ENCODE results near the gene RRAS. TPM values are rescaled to one million over a fixed set of nuclear protein-coding genes. Genes with fewer than 3 reads are reported as not detected.

RRAS gene
- total and polyA plus RNA-seq, 4 donors: 4.1 to 18.5 (median 11.1) TPM

GRCh38 chr19:49657493-49658138 lies 17.7 kb upstream of the RRAS start:
- Histone ChIP-seq H3K36me3 (ENCODE audit: control insufficient read depth in 4 of 4, insufficient read depth in 3 of 4, low read depth in 1 of 4, low read length in 3 of 4) (peaks cover 29 to 85% (median 41%) of the 10 kb centered on the region in 4 donors), H3K27ac (ENCODE audit: low read depth in 1 of 2, low read length in 2 of 2) (no peak overlapping the region), H3K9me3 (ENCODE audit: control insufficient read depth in 4 of 4, low read length in 3 of 4) (no peaks in the 10 kb centered on the region), H3K9ac (ENCODE audit: low read depth in 1 of 2, low read length in 2 of 2) (no peak overlapping the region), H3K4me3 (ENCODE audit: low read depth in 1 of 3, low read length in 3 of 3) (no peak overlapping the region), H3K4me1 (ENCODE audit: control insufficient read depth in 4 of 4, insufficient read depth in 4 of 4, low read length in 3 of 4) (no peaks in the 10 kb centered on the region), H3K27me3 (ENCODE audit: control insufficient read depth in 4 of 4, insufficient read depth in 4 of 4, low read length in 3 of 4) (no peaks in the 10 kb centered on the region)
- no peak for DNase-seq (ENCODE audit: low spot score)
- no peak for TF ChIP-seq YY1 (IDR thresholded peaks at IDR 0.05)
- WGBS: 93% methylated on average over 22 of the region's 22 CpGs

DNA sequence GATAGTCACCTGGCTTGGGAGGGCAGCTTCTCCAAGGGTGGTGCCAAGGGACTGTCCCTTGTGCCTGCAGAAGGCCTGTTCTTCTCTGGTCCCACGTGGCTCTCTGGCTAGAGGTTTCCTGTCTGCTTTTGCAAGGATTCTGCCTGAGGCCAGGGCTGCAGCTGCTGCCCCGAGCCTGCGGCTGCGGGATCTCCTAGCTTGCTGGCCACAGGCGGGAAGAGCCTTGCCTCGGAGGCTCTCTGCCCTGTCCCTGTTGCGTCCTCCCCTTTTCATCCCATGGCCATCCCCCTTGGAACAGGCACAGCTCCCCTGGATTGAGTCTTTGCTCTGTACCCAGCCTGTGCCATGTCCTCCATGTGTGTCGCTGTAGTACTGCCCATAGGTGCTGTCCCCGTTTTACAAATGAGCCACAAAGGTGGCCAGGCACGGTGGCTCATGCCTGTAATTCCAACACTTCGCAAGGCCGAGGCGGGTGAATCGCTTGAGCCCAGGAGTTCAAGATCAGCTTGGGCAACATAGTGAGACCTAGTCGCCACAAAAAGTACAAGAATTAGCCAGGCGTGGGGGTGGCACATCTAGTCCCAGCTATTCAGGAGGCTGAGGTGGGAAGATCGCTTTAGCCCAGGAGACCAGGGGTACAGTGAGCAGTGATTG lies 16.6 kb upstream of the RRAS start:
- DNase-seq (ENCODE audit: low spot score): no peak
- Histone ChIP-seq H3K27me3 (ENCODE audit: control insufficient read depth in 4 of 4, insufficient read depth in 4 of 4, low read length in 3 of 4) (no peaks in the 10 kb centered on the region), H3K4me3 (ENCODE audit: low read depth in 1 of 3, low read length in 3 of 3) (no peak overlapping the region), H3K9ac (ENCODE audit: low read depth in 1 of 2, low read length in 2 of 2) (no peak overlapping the region), H3K4me1 (ENCODE audit: control insufficient read depth in 4 of 4, insufficient read depth in 4 of 4, low read length in 3 of 4) (no peaks in the 10 kb centered on the region), H3K27ac (ENCODE audit: low read depth in 1 of 2, low read length in 2 of 2) (no peak overlapping the region), H3K36me3 (ENCODE audit: control insufficient read depth in 4 of 4, insufficient read depth in 3 of 4, low read depth in 1 of 4, low read length in 3 of 4) (peaks cover 24 to 78% (median 37%) of the 10 kb centered on the region in 4 donors), H3K9me3 (ENCODE audit: control insufficient read depth in 4 of 4, low read length in 3 of 4) (no peaks in the 10 kb centered on the region)
- TF ChIP-seq, protein P1, sequence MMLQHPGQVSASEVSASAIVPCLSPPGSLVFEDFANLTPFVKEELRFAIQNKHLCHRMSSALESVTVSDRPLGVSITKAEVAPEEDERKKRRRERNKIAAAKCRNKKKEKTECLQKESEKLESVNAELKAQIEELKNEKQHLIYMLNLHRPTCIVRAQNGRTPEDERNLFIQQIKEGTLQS (IDR thresholded peaks at IDR 0.05): no peak
- TF ChIP-seq RXRA (IDR thresholded peaks at IDR 0.05) (no peak), HNF4A (conservative IDR thresholded peaks at IDR 0.05) (no peak), MAX (IDR thresholded peaks at IDR 0.05) (no peak)
- TF ChIP-seq, protein P2, sequence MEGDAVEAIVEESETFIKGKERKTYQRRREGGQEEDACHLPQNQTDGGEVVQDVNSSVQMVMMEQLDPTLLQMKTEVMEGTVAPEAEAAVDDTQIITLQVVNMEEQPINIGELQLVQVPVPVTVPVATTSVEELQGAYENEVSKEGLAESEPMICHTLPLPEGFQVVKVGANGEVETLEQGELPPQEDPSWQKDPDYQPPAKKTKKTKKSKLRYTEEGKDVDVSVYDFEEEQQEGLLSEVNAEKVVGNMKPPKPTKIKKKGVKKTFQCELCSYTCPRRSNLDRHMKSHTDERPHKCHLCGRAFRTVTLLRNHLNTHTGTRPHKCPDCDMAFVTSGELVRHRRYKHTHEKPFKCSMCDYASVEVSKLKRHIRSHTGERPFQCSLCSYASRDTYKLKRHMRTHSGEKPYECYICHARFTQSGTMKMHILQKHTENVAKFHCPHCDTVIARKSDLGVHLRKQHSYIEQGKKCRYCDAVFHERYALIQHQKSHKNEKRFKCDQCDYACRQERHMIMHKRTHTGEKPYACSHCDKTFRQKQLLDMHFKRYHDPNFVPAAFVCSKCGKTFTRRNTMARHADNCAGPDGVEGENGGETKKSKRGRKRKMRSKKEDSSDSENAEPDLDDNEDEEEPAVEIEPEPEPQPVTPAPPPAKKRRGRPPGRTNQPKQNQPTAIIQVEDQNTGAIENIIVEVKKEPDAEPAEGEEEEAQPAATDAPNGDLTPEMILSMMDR (IDR thresholded peaks at IDR 0.05; ENCODE audit: low read depth, low read length, missing input control): no peak
- WGBS: 92% methylated on average over 17 of the region's 17 CpGs

DNA sequence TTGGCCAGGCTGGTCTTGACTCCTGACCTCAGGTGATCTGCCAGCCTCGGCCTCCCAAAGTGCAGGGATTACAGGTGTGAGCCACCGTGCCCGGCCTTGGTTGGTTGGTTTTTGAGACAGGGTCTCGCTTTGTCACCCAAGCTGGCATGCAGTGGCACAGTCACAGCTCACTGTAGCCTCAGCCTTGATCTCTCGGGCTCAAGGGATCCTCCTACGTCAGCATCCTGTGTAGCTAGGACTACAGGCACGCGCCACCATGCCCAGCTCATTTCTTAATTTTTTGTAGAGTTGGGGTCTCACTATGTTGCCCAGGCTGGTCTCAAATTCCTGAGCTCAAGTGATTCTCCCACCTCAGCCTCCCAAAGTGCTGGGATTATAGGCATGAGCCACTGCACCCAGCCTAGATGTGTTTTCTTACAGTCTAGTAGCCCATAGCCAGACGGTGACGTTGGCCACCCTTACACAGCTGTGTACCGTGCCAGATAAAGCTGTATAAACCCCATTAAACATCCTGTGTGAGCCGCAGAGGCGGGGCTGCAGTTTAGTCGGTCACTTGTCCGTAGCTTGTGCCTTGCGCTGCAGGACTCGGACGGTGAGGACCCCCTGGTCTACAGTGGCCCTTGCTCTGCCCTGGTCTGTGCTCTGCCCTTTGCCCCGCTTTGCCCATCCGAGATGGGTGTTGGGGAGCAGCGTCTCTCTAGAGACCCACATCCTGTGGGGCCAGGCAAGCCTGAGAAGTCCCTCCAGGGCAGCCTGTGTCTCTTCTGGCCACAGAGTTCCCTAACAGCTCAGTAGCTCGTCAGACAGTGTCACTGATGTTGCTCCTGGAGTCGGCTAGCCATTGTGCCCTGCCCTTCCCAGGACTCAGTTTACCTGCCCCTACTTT lies 15.9 kb upstream of the RRAS start:
- no peaks in the 10 kb centered on the region for H3K27me3 ChIP-seq (ENCODE audit: control insufficient read depth in 4 of 4, insufficient read depth in 4 of 4, low read length in 3 of 4)
- H3K9ac ChIP-seq (ENCODE audit: low read depth in 1 of 2, low read length in 2 of 2): no peak overlapping the region
- no peak for DNase-seq (ENCODE audit: low spot score)
- no peak overlapping the region for H3K4me3 ChIP-seq (ENCODE audit: low read depth in 1 of 3, low read length in 3 of 3)
- WGBS: 92% methylated on average over 23 of the region's 23 CpGs
- no peaks in the 10 kb centered on the region for H3K4me1 ChIP-seq (ENCODE audit: control insufficient read depth in 4 of 4, insufficient read depth in 4 of 4, low read length in 3 of 4)
- no peaks in the 10 kb centered on the region for H3K9me3 ChIP-seq (ENCODE audit: control insufficient read depth in 4 of 4, low read length in 3 of 4)
- no peak overlapping the region for H3K27ac ChIP-seq (ENCODE audit: low read depth in 1 of 2, low read length in 2 of 2)
- peaks cover 28 to 76% (median 40%) of the 10 kb centered on the region in 4 donors for H3K36me3 ChIP-seq (ENCODE audit: control insufficient read depth in 4 of 4, insufficient read depth in 3 of 4, low read depth in 1 of 4, low read length in 3 of 4)
- no peak for TF ChIP-seq NR2F2 (IDR thresholded peaks at IDR 0.05)
- no peak for TF ChIP-seq HNF4A (conservative IDR thresholded peaks at IDR 0.05)
- no peak for TF ChIP-seq HNF4G (IDR thresholded peaks at IDR 0.05)
- TF ChIP-seq, protein P3, sequence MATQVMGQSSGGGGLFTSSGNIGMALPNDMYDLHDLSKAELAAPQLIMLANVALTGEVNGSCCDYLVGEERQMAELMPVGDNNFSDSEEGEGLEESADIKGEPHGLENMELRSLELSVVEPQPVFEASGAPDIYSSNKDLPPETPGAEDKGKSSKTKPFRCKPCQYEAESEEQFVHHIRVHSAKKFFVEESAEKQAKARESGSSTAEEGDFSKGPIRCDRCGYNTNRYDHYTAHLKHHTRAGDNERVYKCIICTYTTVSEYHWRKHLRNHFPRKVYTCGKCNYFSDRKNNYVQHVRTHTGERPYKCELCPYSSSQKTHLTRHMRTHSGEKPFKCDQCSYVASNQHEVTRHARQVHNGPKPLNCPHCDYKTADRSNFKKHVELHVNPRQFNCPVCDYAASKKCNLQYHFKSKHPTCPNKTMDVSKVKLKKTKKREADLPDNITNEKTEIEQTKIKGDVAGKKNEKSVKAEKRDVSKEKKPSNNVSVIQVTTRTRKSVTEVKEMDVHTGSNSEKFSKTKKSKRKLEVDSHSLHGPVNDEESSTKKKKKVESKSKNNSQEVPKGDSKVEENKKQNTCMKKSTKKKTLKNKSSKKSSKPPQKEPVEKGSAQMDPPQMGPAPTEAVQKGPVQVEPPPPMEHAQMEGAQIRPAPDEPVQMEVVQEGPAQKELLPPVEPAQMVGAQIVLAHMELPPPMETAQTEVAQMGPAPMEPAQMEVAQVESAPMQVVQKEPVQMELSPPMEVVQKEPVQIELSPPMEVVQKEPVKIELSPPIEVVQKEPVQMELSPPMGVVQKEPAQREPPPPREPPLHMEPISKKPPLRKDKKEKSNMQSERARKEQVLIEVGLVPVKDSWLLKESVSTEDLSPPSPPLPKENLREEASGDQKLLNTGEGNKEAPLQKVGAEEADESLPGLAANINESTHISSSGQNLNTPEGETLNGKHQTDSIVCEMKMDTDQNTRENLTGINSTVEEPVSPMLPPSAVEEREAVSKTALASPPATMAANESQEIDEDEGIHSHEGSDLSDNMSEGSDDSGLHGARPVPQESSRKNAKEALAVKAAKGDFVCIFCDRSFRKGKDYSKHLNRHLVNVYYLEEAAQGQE (IDR thresholded peaks at IDR 0.05): no peak
- TF ChIP-seq MAX (IDR thresholded peaks at IDR 0.05): no peak
- TF ChIP-seq, protein P2 (IDR thresholded peaks at IDR 0.05; ENCODE audit: low read depth, low read length, missing input control): no peak
- TF ChIP-seq YY1 (IDR thresholded peaks at IDR 0.05): no peak
- no peak for TF ChIP-seq ZBTB33 (IDR thresholded peaks at IDR 0.05)
- no peak for TF ChIP-seq FOXA2 (IDR thresholded peaks at IDR 0.05)
- TF ChIP-seq RAD21 (IDR thresholded peaks at IDR 0.05): no peak
- TF ChIP-seq JUND (IDR thresholded peaks at IDR 0.05): no peak

Data from liver (tissue), 9 donors.